Parathyroid adenoma (tissue), 2 donors: ENCODE measurements around the gene NMB.
"Not testable (repeated sequence)": the region's sequence is repeated elsewhere in the genome, so short reads cannot be mapped to it uniquely, and the experiment has no call there.

Experiments
- H2AFZ ChIP-seq: fragments of 300-600 bp; sonication (generic); one replicate; pipeline ENCODE4 v1.7.0; 2017; ENCODE audit warnings: antibody characterized with exemption, mild to moderate bottlenecking
- H3K27ac ChIP-seq: fragments of 300-600 bp; sonication (generic); one replicate; pipeline ENCODE4 v1.7.0; 2017
- H3K27me3 ChIP-seq: fragments of 300-600 bp; sonication (generic); one replicate; pipeline ENCODE4 v1.7.0; 2017; ENCODE audit warnings: low read length; ENCODE audit not compliant: control insufficient read depth, insufficient read depth
- H3K36me3 ChIP-seq: fragments of 300-600 bp; sonication (generic); one replicate; pipeline ENCODE4 v1.7.0; 2017; ENCODE audit warnings: low read length; ENCODE audit not compliant: control insufficient read depth, insufficient read depth
- H3K4me1 ChIP-seq: fragments of 300-600 bp; sonication (generic); one replicate; pipeline ENCODE4 v1.7.0; 2017; ENCODE audit warnings: control low read depth
- H3K4me2 ChIP-seq: fragments of 300-600 bp; sonication (generic); one replicate; pipeline ENCODE4 v1.7.0; 2017; ENCODE audit warnings: low read length
- H3K4me3 ChIP-seq: fragments of 300-600 bp; sonication (generic); one replicate; pipeline ENCODE4 v1.7.0; 2017; ENCODE audit warnings: low read depth, low read length
- H3K79me2 ChIP-seq: fragments of 300-600 bp; sonication (generic); one replicate; pipeline ENCODE4 v1.7.0; 2017; ENCODE audit warnings: control low read depth
- H3K9ac ChIP-seq: fragments of 300-600 bp; sonication (generic); one replicate; pipeline ENCODE4 v1.7.0; 2017; ENCODE audit warnings: mild to moderate bottlenecking
- H3K9me3 ChIP-seq: fragments of 300-600 bp; sonication (generic); one replicate; pipeline ENCODE4 v1.7.0; 2017; ENCODE audit warnings: low read length; ENCODE audit not compliant: control insufficient read depth
- TF ChIP-seq, protein P1 (sequence below): fragments of 300-600 bp; sonication (generic); IDR thresholded peaks from one replicate; pipeline ENCODE4 v1.7.0; 2017; ENCODE audit warnings: antibody characterized with exemption, mild to moderate bottlenecking
- donor health status: primary hyperparathyroidism.

NMB gene

GRCh38 chr15:84697236-84697990 lies 39.4 kb upstream of the NMB start:
- Histone ChIP-seq H3K4me3 (no peak overlapping the region), H3K36me3 (no peaks in the 10 kb centered on the region), H3K4me1 (no peaks in the 10 kb centered on the region), H3K4me2 (no peak overlapping the region), H3K79me2 (peaks cover 19% of the 10 kb centered on the region), H3K27ac (no peak overlapping the region), H3K27me3 (no peaks in the 10 kb centered on the region), H3K9me3 (no peaks in the 10 kb centered on the region), H3K9ac (no peak overlapping the region), H2AFZ (no peak overlapping the region)
- TF ChIP-seq, protein P1, sequence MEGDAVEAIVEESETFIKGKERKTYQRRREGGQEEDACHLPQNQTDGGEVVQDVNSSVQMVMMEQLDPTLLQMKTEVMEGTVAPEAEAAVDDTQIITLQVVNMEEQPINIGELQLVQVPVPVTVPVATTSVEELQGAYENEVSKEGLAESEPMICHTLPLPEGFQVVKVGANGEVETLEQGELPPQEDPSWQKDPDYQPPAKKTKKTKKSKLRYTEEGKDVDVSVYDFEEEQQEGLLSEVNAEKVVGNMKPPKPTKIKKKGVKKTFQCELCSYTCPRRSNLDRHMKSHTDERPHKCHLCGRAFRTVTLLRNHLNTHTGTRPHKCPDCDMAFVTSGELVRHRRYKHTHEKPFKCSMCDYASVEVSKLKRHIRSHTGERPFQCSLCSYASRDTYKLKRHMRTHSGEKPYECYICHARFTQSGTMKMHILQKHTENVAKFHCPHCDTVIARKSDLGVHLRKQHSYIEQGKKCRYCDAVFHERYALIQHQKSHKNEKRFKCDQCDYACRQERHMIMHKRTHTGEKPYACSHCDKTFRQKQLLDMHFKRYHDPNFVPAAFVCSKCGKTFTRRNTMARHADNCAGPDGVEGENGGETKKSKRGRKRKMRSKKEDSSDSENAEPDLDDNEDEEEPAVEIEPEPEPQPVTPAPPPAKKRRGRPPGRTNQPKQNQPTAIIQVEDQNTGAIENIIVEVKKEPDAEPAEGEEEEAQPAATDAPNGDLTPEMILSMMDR: no peak

DNA sequence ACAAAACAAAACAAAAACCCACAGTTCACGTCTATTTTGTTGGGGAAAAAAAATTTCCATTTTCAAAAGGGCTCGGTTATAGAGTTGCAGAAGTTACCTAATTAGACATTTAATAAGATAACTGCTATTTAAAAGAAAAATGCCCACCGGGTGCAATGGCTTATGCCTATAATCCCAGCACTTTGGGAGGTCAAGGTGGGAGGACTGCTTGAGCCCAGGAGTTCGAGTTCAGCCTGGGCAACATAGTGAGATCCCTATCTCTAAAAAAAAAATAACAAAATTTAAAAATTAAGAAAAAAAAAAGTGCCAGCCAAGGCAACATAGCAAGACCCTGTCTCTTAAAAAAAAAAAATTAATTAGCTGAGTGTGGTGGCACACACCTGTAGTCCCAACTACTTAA lies 38.8 kb upstream of the NMB start:
- no peak overlapping the region for H3K9ac ChIP-seq
- H3K27ac ChIP-seq: no peak overlapping the region
- no peaks in the 10 kb centered on the region for H3K9me3 ChIP-seq
- H2AFZ ChIP-seq: no peak overlapping the region
- no peaks in the 10 kb centered on the region for H3K27me3 ChIP-seq
- TF ChIP-seq, protein P1: no peak
- H3K4me2 ChIP-seq: no peak overlapping the region
- no peak overlapping the region for H3K4me3 ChIP-seq
- no peaks in the 10 kb centered on the region for H3K36me3 ChIP-seq
- H3K4me1 ChIP-seq: no peaks in the 10 kb centered on the region
- H3K79me2 ChIP-seq: peaks cover 19% of the 10 kb centered on the region

- Histone ChIP-seq H3K27ac (no peak overlapping the region), H3K27me3 (no peaks in the 10 kb centered on the region), H3K4me2 (no peak overlapping the region), H3K79me2 (peaks cover 9% of the 10 kb centered on the region), H3K4me1 (no peaks in the 10 kb centered on the region), H3K4me3 (no peak overlapping the region), H3K9me3 (no peaks in the 10 kb centered on the region), H3K9ac (no peak overlapping the region), H2AFZ (no peak overlapping the region), H3K36me3 (no peaks in the 10 kb centered on the region)
- TF ChIP-seq, protein P1: no peak
Observed at GRCh38 chr15:84690342-84690741, 32.3 kb upstream of the NMB start.

- TF ChIP-seq, protein P1: no peak
- Histone ChIP-seq H3K79me2 (peaks cover 9% of the 10 kb centered on the region), H3K27ac (no peak overlapping the region), H3K9ac (no peak overlapping the region), H3K36me3 (no peaks in the 10 kb centered on the region), H3K9me3 (no peaks in the 10 kb centered on the region), H3K4me3 (no peak overlapping the region), H3K4me1 (no peaks in the 10 kb centered on the region), H3K27me3 (no peaks in the 10 kb centered on the region), H2AFZ (no peak overlapping the region), H3K4me2 (no peak overlapping the region)
Observed at GRCh38 chr15:84689858-84690257, 31.9 kb upstream of the NMB start.

GRCh38 chr15:84686446-84686845 lies 28.4 kb upstream of the NMB start:
- not testable (repeated sequence) for H3K4me3 ChIP-seq, H3K9ac ChIP-seq, H3K4me1 ChIP-seq, H3K9me3 ChIP-seq, H3K4me2 ChIP-seq, H3K79me2 ChIP-seq, H2AFZ ChIP-seq, H3K36me3 ChIP-seq, H3K27me3 ChIP-seq, H3K27ac ChIP-seq
